HEK293T (cell line): ENCODE data around the gene KDM4C.

Source experiments
- FOXM1 ChIP-seq: fragments of 450-650 bp; IDR thresholded peaks from 2 replicates; pipeline ENCODE4 v1.6.1; 2017; ENCODE audit warnings: mild to moderate bottlenecking, borderline replicate concordance
- HDGF ChIP-seq: fragments of 450-650 bp; IDR thresholded peaks from 2 replicates; pipeline ENCODE4 v1.6.1; 2017; ENCODE audit warnings: antibody characterized with exemption, borderline replicate concordance
- L3MBTL2 ChIP-seq: fragments of 450-650 bp; conservative IDR thresholded peaks from 2 replicates; pipeline ENCODE4 v1.6.1; 2016; ENCODE audit warnings: mild to moderate bottlenecking
- SP1 ChIP-seq: fragments of 450-650 bp; IDR thresholded peaks from 2 replicates; pipeline ENCODE4 v1.6.1; 2017
- SUZ12 ChIP-seq: fragments of 450-650 bp; IDR thresholded peaks from 2 replicates; pipeline ENCODE4 v1.6.1; 2016; ENCODE audit warnings: mild to moderate bottlenecking
- TARDBP ChIP-seq: fragments of 450-650 bp; IDR thresholded peaks from 2 replicates; pipeline ENCODE4 v1.6.1; 2016

DNA sequence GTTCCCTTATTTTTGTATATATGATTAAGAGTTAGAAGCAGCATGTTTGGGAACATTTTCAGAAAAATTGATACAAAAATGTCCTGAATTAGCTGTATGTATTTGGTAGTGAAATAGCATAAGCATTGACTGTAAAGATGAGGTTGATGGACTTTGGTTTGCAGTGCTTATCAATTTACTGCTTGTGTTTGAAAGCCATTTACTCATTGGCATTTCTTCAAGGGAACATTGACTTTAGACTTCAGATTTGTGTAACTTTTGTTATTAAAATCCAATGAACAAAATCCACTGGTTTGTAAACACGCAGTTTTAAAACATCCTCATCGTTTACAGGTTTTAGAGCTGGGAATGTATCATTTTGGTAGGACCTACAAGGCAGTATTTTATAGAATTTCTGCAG lies 61.3 kb downstream of the KDM4C start:
- TF ChIP-seq SP1 (no peak), FOXM1 (no peak), TARDBP (no peak), L3MBTL2 (no peak), SUZ12 (no peak), HDGF (no peak)
